Measurements from ENCODE around the gene TVP23C. TPM values are rescaled to one million over a fixed set of nuclear protein-coding genes. Genes with fewer than 3 reads are reported as not detected.
"Not testable (repeated sequence)": the region's sequence is repeated elsewhere in the genome, so short reads cannot be mapped to it uniquely, and the experiment has no call there.

The TVP23C gene
- total RNA-seq, 1 donor from 2014 or later = 27.5 TPM

DNA sequence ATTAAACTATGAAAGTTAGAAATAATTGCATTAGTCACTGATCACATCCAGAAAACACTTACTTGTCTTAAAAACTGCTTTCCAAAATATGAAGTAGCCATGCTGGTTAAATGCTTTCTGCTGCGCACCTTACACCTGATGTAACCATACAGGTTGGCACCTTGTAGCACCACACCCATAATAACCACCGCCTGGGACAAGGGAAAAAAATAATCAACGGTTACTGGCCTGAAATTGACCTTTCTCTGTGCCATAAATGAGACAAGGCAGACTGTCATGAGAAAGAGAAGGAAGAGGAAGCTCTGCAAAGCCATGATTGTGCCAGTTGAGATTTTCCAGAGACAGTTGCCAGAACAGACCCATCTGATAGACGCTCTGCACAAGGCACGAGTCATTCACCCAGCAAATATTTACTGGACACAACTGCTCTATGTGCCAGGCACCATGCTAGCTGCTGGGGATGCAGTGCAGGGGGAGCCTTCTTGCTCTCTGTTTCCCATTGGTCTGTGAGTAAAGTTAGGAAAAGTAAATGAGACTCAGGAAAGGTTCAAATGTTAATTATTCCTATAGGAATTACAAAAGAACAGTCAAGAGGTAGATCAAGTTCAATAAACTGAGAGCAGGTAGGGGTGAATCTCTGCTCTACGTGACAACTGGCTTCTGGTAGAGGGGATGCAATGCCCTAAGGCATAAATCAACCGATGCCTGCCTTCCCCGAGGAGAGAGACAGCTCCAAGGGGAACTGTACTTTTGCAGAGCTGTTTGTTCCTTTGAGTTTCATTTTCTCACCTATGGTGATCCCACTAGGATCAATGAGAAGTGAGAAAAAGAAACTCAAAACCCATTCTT, 22.7 kb downstream of the TVP23C start:
- intact Hi-C loops (cut with DNase I); ATAC-seq; DNase-seq (ENCODE audit: low spot score): not testable (repeated sequence)

DNA sequence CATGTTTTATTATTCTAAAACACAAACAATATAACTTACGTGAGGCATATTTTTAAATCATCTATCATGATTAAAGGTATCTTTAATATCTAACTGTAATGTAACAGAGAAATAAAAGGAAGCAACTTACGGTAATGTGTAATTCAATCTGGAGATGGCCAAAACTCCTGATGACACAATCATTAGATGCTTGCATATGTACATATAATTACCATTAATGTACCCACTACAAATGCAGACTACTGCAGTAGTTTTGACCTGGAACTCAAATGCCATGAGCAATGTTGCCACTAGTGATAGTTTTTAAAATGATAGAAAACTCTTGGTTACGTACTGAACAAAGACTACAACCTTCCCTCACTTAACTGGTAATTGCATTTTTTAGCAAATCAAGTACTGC, 30.2 kb downstream of the TVP23C start:
- DNase-seq (ENCODE audit: low spot score); intact Hi-C loops (cut with DNase I); ATAC-seq: not testable (repeated sequence)

DNA sequence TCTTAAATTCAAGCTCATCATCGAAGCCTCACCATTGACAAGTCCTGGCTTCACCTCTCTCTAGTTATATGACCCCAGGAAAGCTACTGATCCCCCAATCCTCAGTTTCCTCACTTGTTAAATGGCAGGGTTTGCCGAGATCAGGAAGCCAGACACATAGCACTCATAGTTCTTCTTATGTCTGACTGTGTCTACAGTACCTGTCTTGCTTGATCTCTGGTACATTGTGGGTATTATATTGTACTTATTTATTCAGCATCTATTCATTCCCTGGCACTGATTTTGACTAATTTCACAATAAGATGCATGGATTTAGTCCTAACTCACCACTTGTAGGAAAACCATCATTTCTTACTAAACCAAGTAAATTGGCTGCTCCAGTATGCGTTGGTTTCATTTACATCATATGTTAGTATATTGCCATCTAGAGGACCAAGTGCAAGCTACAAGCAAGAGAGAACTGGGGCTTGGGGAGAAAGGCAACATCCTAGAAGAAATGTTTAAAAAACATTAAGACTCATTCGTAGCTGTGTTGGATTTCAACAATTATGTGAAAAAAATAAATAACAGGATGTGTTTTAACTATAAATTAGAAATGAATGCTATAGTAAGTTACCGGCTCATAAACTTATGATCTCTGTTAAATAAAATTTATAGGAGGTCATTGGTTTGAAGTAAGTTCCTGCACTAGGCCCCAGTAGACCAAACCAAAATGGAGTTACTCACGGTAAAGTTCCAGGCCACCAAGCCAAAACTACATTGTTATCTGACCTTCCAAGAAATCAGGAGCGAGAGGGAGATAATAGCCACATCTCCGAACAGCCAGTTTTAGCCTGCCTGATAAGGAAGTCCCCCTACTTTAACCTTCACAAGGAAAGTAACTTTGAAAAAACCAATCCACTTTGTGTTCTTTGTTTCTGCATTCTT, 36.7 kb downstream of the TVP23C start:
- ATAC-seq = peak; percentile 89
- DNase-seq (ENCODE audit: low spot score); intact Hi-C loops (cut with DNase I): not testable (repeated sequence)

DNA sequence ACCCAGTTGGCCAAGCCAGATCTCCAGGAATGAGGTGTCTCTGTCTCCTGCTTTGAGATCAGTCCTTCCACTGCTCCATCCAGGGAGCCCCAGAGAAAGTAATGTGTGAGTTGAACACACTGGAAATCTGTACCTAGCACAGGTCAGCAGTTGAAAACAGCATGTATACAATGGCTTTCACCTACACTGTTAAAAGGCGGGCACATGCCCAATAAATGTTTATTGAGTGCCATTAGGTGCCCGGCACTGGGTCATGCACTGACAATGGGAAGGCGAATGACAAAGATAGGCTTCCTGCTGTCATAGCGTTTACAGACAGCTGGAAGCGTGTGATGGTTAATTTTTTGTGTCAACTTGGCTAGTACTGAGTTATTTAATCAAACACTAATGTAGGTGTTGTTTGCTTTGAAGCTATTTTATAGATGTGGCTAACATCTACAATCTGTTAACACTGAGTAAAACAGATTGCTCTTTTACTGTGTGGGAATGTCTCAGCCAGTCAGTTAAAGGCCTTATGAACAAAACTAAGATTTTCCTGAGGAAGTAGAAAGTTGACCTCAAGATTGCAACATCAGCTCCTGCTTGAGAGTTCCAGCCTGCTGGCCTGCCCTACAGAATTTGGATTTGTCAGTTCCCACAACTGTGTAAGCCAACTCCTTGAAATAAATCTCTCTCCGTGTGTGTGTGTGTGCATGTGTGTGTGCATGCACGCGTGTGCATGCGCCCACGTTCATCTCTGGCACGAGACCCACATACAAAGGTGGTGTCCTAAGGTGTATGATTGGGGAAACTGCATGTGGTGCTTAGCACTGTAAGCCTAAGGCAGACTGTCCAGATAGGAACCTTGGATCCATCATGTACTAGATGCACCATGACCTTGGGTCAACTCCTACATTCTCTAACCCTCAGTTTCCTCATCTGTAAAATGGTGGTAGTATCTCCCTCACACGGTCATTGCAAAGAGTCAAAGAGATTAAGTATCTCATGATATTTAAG, 38.0 kb downstream of the TVP23C start:
- DNase-seq (ENCODE audit: low spot score); intact Hi-C loops (cut with DNase I): not testable (repeated sequence)
- ATAC-seq = peak; percentile 92

DNA sequence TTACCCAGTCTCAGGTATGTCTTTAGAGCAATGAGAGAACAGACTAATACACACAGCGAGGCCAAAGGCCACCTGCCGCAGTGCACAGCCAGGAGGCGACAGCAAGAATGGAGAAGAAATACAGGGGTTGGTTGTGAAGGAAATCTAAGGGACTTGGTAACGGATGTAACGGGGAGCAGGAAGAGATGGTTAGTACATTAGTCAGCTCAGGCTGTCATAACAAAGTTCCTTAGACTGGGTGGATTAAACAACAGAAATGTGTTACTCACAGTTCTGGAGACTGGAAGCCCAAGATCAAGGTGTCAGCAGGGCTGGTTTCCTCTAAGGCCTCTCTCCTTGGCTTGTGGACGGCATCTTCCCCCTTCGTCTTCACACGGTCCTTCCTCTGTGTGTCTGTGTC, 47.1 kb downstream of the TVP23C start:
- no peak for ATAC-seq
- intact Hi-C loops (cut with DNase I) = no loop called here
- DNase-seq (ENCODE audit: low spot score) = no peak

DNA sequence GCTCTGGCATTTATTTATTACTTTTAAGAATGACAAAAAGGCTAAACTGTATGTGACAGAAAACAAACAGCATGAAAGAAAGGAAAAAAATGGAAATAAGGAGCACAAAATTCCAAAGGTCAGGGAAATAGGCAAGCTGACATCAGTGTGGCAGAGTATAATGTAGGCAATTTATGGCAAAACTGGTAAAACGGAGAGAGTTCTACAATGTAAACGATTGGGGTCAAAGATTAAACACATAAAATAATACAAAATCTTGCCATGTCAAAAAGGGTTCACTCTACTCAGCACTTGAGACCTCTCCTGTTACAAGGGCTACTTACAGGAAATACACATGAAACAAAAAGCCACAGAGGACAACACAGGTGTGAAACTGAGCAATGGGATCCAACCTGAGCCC, 48.8 kb downstream of the TVP23C start:
- no peak for ATAC-seq
- no peak for DNase-seq (ENCODE audit: low spot score)
- intact Hi-C loops (cut with DNase I) = no loop called here

DNA sequence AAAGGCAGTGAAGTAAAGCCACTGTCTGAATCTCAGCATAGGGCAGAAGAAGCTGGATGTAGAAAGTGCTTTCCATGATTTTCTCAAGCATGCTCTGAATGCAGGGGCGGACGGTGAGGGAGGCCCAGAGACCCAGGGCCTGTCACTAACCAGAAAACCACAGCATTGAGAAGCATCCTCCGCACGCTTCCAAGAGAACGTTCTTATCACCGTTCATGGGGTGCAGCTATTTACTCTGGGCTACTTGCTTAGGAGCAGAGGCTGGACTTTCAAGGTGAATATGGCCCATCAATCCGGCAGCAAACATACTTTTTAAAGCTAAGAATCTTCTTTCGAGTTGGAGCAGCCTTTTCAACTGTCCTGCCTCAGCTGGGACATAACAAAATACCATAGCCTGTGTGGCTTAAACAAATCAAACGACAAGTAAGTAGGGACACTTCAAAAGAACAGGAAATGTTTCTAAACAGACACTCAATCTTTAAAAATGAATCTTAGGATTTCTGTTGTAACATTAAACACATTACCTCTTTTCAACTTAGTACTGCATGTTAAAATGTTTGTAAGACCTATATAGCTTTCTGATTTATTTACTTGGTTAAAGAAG, 49.3 kb downstream of the TVP23C start:
- ATAC-seq = no peak
- intact Hi-C loops (cut with DNase I) = no loop called here
- DNase-seq (ENCODE audit: low spot score) = no peak

DNA sequence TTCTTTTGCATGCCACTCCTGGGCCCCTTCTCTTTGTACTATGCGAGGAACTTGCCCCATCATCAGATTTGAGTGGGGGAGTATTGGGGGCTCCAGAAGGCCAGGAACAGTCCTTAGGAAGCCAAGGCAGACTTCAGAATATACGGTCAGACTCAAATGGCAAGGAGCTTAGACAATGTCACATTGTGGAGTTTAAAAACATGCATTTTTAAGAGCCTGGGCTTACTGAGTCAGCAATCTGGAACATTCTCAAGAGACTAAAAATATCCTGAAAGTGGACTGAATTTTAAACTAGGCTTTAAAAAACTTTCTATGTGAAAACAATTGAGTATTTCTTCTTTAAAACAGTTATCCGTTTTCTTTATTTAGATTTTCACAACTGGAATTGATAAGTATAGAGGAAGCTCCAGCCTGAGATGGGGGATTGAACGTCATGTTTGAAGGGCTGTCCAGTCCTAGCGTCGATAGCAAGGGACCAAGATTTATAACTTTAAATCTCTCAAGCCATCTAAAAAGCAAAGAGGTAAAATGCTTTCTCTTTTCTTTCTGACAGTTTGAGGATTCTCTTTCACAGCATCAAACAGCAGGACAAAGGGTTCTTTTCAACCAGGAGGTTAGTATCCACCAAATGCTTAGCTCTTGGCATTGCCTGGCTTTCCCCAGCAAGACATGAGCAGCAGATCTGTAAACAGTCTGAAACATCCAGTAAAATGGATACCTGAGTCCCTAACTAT, 50.1 kb downstream of the TVP23C start:
- intact Hi-C loops (cut with DNase I) = no loop called here
- DNase-seq (ENCODE audit: low spot score) (no peak), ATAC-seq (peak; percentile 65)

DNA sequence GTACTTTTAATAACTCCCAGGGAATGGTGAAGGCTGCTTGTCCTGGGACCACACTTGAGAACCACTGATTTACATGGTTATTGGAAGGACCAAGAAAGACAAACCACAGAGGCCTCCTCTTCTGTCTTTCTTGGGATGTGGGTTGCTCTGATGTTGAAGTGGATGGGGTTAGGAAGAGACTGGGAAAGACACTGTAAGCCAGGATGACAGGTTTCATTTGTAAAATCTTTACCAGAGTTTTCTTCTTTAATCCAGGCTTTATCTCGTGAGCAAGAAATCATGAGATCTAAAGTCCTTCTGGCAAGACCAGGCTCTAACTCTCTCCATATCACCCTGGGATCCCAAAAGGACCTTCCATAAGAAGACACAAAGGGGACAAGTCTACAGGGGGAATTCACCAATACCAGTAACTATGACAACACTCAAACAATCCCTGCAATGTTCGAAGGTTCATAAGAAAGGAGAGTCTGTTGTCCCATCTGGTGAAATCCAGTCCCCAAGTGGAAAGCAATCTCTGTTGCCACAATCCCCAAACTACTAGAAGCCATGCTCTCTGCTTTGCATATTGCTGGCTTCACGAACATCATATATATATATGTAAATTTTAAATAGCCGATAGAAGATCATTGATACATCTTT, 51.1 kb downstream of the TVP23C start:
- peak; percentile 50 for ATAC-seq
- intact Hi-C loops (cut with DNase I) = no loop called here
- DNase-seq (ENCODE audit: low spot score) = no peak

DNA sequence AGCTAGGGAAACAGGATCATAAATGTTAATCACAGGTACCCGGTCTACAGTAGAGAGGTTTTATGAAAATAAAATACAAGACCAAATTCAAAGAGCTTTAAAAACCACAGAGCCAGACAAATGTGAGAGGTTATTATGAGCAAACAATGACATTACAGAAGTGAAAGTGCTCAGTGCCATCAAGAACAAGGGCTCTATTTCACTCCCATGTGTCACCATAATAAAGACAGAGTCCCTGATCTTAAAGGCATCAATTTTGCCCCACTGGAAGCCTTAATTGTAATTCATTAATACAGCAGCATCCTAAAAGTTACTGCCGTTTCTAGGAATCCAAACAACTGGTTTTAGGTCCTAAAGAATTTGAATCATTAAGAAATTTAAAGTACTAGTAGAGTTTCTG, 52.1 kb downstream of the TVP23C start:
- no peak for ATAC-seq
- DNase-seq (ENCODE audit: low spot score) = no peak
- intact Hi-C loops (cut with DNase I) = no loop called here

DNA sequence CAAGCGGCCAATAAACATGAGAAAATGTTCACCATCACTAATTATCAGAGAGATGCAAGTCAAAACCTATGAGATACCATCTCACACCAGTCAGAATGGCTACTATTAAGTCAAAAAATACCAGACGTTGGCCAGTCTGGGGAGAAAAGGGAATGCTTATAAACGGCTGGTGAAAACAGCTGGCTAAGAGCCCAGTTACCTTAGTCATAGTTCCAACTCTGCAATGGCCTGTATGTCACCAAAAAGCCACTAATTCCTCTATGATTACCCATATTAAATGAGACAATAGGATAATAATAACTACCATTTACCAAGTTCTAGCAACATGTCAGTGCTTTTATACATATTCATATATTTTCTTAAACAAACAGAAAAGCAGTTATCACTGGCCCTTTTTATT, 52.9 kb downstream of the TVP23C start:
- DNase-seq (ENCODE audit: low spot score) = no peak
- ATAC-seq = no peak
- intact Hi-C loops (cut with DNase I) = no loop called here

DNA sequence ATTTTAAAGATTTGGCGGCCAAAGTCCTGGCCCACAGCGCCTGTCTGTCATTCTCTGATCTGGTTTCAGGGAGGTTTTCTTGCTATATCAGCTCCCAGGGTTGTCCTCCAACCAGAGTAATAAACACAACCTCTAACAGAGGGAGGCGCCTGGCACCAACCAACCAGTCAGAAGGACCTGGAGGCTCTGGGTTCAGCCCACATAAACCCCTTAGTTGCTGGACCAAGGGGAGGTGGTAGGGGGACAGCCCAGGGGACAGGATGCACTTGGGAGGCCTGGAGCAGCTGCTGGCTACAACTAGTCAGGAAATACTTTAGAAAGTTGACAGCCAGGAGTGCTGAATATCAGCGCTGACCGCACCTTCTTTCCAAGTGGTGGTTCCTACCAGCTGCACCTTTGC, 54.2 kb downstream of the TVP23C start:
- ATAC-seq (no peak), DNase-seq (ENCODE audit: low spot score) (no peak)
- intact Hi-C loops (cut with DNase I) = no loop called here

DNA sequence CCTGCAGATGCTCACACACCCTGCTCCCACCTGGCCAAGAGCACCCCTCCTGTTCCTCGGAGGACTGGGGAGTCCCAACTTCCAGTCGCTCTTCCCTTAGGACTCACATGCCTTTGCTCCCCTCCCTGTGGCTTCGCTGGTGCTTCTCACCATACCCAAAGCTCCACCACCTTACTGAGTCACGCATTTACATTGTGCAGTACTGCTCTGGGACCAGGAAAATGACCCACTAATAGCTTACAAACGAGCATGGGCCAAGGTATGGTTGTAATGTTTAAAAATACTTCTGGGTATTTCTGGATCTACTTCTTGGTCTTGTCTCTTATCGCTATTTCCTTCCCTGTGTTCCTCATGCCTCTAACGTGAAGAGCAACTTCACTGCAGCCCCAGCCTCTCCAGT, 54.8 kb downstream of the TVP23C start:
- intact Hi-C loops (cut with DNase I) = no loop called here
- ATAC-seq = no peak

DNA sequence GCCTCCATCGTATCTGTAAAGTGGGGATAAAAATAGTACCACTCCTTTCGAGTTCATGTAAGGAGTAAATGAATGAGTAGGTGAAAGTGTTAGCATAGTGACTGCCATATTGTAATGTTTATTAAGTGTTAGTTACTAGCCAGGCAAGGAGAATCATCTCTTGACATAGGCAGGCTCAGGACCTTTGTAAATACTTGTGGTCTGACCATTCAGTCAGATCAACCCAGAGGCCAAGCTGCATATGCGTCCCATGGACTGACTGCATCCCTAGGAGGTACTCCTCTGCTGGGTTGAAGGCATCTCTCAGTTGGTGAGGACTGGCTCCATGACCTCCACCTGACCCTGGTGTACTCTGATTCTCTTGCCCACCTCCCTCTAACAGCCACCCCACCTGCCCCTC, 55.4 kb downstream of the TVP23C start:
- DNase-seq (ENCODE audit: low spot score) (no peak), ATAC-seq (no peak)
- intact Hi-C loops (cut with DNase I) = no loop called here

More for the DNA sequence above, 54.8 kb downstream of the TVP23C start:
- DNase-seq (ENCODE audit: low spot score) = no peak

DNA sequence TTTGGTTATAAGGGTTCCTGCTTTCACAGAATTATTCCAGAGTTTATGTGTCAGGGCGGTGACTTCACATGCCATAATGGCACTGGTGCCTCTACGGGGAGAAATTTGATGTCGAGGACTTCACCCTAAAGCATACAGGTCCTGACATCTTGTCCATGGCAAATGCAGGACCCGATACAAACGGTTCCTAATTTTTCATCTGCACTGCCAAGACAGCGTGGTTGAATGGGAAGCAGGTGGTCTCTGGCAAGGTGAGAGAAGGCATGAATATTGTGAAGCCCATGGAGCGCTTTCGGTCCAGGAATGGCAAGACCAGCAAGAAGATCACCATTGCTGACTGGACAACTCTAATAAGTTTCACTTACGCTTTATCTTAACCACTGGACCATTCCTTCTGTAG, 56.3 kb downstream of the TVP23C start:
- ATAC-seq (no peak), DNase-seq (ENCODE audit: low spot score) (no peak)
- intact Hi-C loops (cut with DNase I) = no loop called here

DNA sequence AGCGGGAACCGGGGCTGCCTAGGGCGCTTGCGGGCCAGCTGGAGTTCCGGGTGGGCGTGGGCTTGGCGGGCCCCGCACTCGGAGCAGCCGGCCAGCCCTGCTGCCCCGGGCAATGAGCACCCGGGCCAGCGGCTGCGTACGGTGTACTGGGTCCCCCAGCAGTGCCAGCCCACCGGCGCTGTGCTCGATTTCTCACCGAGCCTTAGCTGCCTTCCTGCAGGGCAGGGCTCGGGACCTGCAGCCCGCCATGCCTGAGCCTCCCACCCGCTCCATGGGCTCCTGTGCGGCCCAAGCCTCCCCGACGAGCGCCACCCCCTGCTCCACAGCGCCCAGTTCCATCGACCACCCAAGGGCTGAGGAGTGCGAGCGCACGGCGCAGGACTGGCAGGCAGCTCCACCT, 57.6 kb downstream of the TVP23C start:
- DNase-seq (ENCODE audit: low spot score); ATAC-seq; intact Hi-C loops (cut with DNase I): not testable (repeated sequence)

DNA sequence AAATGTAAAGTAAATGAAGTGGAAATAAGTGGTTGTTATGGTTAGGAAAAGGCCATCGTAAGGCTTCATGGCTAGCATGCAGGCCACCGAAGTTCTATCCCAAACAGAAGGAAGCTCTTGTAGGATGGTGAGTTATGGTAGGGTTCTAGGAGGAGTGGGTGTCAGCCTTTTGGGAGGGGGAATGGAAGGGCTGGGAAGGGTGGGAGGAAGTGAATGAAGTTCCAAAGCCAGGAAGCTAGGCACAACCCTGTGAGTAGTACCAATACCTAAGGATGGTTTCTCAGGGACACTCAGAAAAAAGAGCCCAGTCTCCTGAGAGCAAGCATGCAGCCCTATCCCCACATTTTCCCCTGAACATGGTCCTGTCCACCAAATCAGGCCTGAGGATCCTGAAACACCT, 59.6 kb downstream of the TVP23C start:
- ATAC-seq (no peak), DNase-seq (ENCODE audit: low spot score) (no peak)
- intact Hi-C loops (cut with DNase I) = loop anchor here (2.0 kb wide), 1 partner anchor 243 kb away; no protein-coding TSS in a partner anchor

Data from sciatic nerve (tissue), 2 donors.